ENCODE measurements around the gene TGM3. TPM values are rescaled to one million over a fixed set of nuclear protein-coding genes. Genes with fewer than 3 reads are reported as not detected.
"Not testable (repeated sequence)": the region's sequence is repeated elsewhere in the genome, so short reads cannot be mapped to it uniquely, and the experiment has no call there.

Gene TGM3
- polyA plus RNA-seq (2013, experiment 1 of 2; ENCODE audit: insufficient read length): 0.04 TPM
- not detected for polyA plus RNA-seq (2013, experiment 2 of 2; ENCODE audit: insufficient read length)

- no peak for DNase-seq
Measured at GRCh38 chr20:2295886-2296515, at the start of gene TGM3. TGM3 (plus strand) TSS chr20:2296001; CDS start chr20:2296064, 63 bp downstream.

GRCh38 chr20:2246069-2246491 lies 49.7 kb upstream of the TGM3 start:
- DNase-seq: no peak

- DNase-seq: no peak
Measured at GRCh38 chr20:2248837-2249236, 47.0 kb upstream of the TGM3 start.

GRCh38 chr20:2249935-2250334 lies 45.9 kb upstream of the TGM3 start:
- DNase-seq: no peak

- no peak for DNase-seq
Measured at GRCh38 chr20:2252419-2252997, 43.3 kb upstream of the TGM3 start.

- DNase-seq: no peak
Measured at GRCh38 chr20:2253256-2253655, 42.5 kb upstream of the TGM3 start.

- DNase-seq: no peak
Measured at GRCh38 chr20:2254333-2254732, 41.5 kb upstream of the TGM3 start.

- DNase-seq: no peak
Measured at GRCh38 chr20:2255926-2256531, 39.8 kb upstream of the TGM3 start.

GRCh38 chr20:2259731-2260130 lies 36.1 kb upstream of the TGM3 start:
- DNase-seq: no peak

GRCh38 chr20:2260250-2260649 lies 35.6 kb upstream of the TGM3 start:
- DNase-seq: no peak

- no peak for DNase-seq
Measured at GRCh38 chr20:2261046-2261485, 34.7 kb upstream of the TGM3 start.

- no peak for DNase-seq
Measured at GRCh38 chr20:2261629-2262028, 34.2 kb upstream of the TGM3 start.

- DNase-seq: no peak
Measured at GRCh38 chr20:2264118-2264517, 31.7 kb upstream of the TGM3 start.

GRCh38 chr20:2264621-2265374 lies 31.0 kb upstream of the TGM3 start:
- DNase-seq: not testable (repeated sequence)

GRCh38 chr20:2273634-2274302 lies 22.0 kb upstream of the TGM3 start:
- DNase-seq: no peak

GRCh38 chr20:2276015-2276414 lies 19.8 kb upstream of the TGM3 start:
- no peak for DNase-seq

- no peak for DNase-seq
Measured at GRCh38 chr20:2279253-2279779, 16.5 kb upstream of the TGM3 start.

- DNase-seq: no peak
Measured at GRCh38 chr20:2280082-2280481, 15.7 kb upstream of the TGM3 start.

- DNase-seq: no peak
Measured at GRCh38 chr20:2281563-2281962, 14.2 kb upstream of the TGM3 start.

GRCh38 chr20:2282181-2282580 lies 13.6 kb upstream of the TGM3 start:
- no peak for DNase-seq

- DNase-seq: no peak
Measured at GRCh38 chr20:2283706-2284423, 11.9 kb upstream of the TGM3 start.

GRCh38 chr20:2285193-2285592 lies 10.6 kb upstream of the TGM3 start:
- DNase-seq: no peak

Measured in fibroblast of skin of scalp (primary cell).